Osteoblast (primary cell): Measurements from ENCODE around the gene FAM110A. TPM values are rescaled to one million over a fixed set of nuclear protein-coding genes. Genes with fewer than 3 reads are reported as not detected.
A peak's percentile ranks its signal among the peaks of the same experiment; 100 is the strongest.

Experiments
- DNase-seq: peaks from one replicate; pipeline ENCODE4 v3.0.0; 2011; ENCODE audit warnings: low spot score, mixed read lengths; ENCODE audit not compliant: insufficient read length; ENCODE audit errors: missing footprints
- H2AFZ ChIP-seq: 2 replicates; pipeline ENCODE4 v1.6.0; 2011; ENCODE audit warnings: mild to moderate bottlenecking, low read length
- H3K27ac ChIP-seq: 2 replicates; pipeline ENCODE4 v1.5.1; 2011; ENCODE audit warnings: mild to moderate bottlenecking, low read depth, low read length, moderate library complexity
- H3K27me3 ChIP-seq: 2 replicates; pipeline ENCODE4 v1.6.0; 2012; ENCODE audit warnings: mild to moderate bottlenecking, control low read depth, inconsistent platforms, low read length, moderate library complexity; ENCODE audit not compliant: insufficient read depth
- H3K36me3 ChIP-seq: 2 replicates; pipeline ENCODE4 v1.5.1; 2011; ENCODE audit warnings: mild to moderate bottlenecking, low read length, control low read depth, moderate library complexity; ENCODE audit not compliant: insufficient read depth
- H3K4me1 ChIP-seq: 2 replicates; pipeline ENCODE4 v1.5.1; 2011; ENCODE audit warnings: mild to moderate bottlenecking, low read length, control low read depth, moderate library complexity; ENCODE audit not compliant: insufficient read depth
- H3K4me2 ChIP-seq: 2 replicates; pipeline ENCODE4 v1.6.0; 2011; ENCODE audit warnings: mild to moderate bottlenecking, low read length; ENCODE audit not compliant: insufficient read depth
- H3K4me3 ChIP-seq: fragments of 200-600 bp; sonication (generic); 3 replicates; pipeline ENCODE4 v1.5.1; 2012; ENCODE audit warnings: mild to moderate bottlenecking, low read length, inconsistent platforms; ENCODE audit not compliant: insufficient read depth
- H3K79me2 ChIP-seq: 2 replicates; pipeline ENCODE4 v1.6.0; 2012; ENCODE audit warnings: mild to moderate bottlenecking, low read length, control low read depth, inconsistent platforms; ENCODE audit not compliant: insufficient read depth
- H3K9me3 ChIP-seq: 2 replicates; pipeline ENCODE4 v1.5.1; 2011; ENCODE audit warnings: low read depth, low read length, control low read depth
- H4K20me1 ChIP-seq: 2 replicates; pipeline ENCODE4 v1.6.0; 2012; ENCODE audit warnings: mild to moderate bottlenecking, low read length, control low read depth; ENCODE audit not compliant: insufficient read depth
- CTCF ChIP-seq: IDR thresholded peaks from 2 replicates; pipeline ENCODE4 v1.5.1; 2011; ENCODE audit warnings: mild to moderate bottlenecking, low read depth, low read length, moderate library complexity; ENCODE audit errors: extremely low read depth
- total RNA-seq: library from RNA; depleted of rRNA; stranded (reverse); fragments of >200 nt; gene quantifications from 2 replicates; pipeline ENCODE4 v1.2.3, GENCODE V29; 2012

Gene FAM110A
- total RNA-seq, 1 donor, result 9.8 TPM

GRCh38 chr20:844473-845225 lies 11.1 kb downstream of the FAM110A start:
- Histone ChIP-seq H3K4me3 (peak overlapping the region; percentile 68), H3K79me2 (peaks cover 46% of the 10 kb centered on the region), H3K27me3 (no peaks in the 10 kb centered on the region), H4K20me1 (peaks cover 9% of the 10 kb centered on the region), H3K4me2 (peak overlapping the region; percentile 83), H3K36me3 (no peaks in the 10 kb centered on the region), H3K27ac (no peak overlapping the region), H2AFZ (peak overlapping the region; percentile 88), H3K4me1 (no peaks in the 10 kb centered on the region), H3K9me3 (no peaks in the 10 kb centered on the region)
- peak; percentile 100 for DNase-seq
- no peak for TF ChIP-seq CTCF

- no peak for DNase-seq
- TF ChIP-seq CTCF, result no peak
- Histone ChIP-seq H2AFZ (no peak overlapping the region), H3K4me2 (no peak overlapping the region), H3K27ac (no peak overlapping the region), H4K20me1 (peaks cover 8% of the 10 kb centered on the region), H3K9me3 (no peaks in the 10 kb centered on the region), H3K36me3 (no peaks in the 10 kb centered on the region), H3K27me3 (no peaks in the 10 kb centered on the region), H3K4me1 (no peaks in the 10 kb centered on the region), H3K79me2 (peaks cover 41% of the 10 kb centered on the region), H3K4me3 (no peak overlapping the region)
Observed at GRCh38 chr20:845226-845868, 11.8 kb downstream of the FAM110A start.

GRCh38 chr20:845941-846893 lies 12.7 kb downstream of the FAM110A start:
- H3K79me2 ChIP-seq, result peaks cover 32% of the 10 kb centered on the region
- no peaks in the 10 kb centered on the region for H3K4me1 ChIP-seq
- H4K20me1 ChIP-seq, result peaks cover 6% of the 10 kb centered on the region
- no peak overlapping the region for H3K27ac ChIP-seq
- H3K4me2 ChIP-seq, result no peak overlapping the region
- H3K4me3 ChIP-seq, result no peak overlapping the region
- H3K27me3 ChIP-seq, result no peaks in the 10 kb centered on the region
- no peaks in the 10 kb centered on the region for H3K9me3 ChIP-seq
- no peak for TF ChIP-seq CTCF
- no peak overlapping the region for H2AFZ ChIP-seq
- H3K36me3 ChIP-seq, result no peaks in the 10 kb centered on the region
- peak; percentile 79 for DNase-seq
